OCI-LY7 (cell line): ENCODE measurements around the gene VENTX.
"Not testable (repeated sequence)": the region's sequence is repeated elsewhere in the genome, so short reads cannot be mapped to it uniquely, and the experiment has no call there.

Experiments
- EZH2phosphoT487 ChIP-seq: fragments of 200-600 bp; sonication (generic); IDR thresholded peaks from 2 replicates; pipeline ENCODE4 v1.6.1; 2018; ENCODE audit warnings: low read depth, borderline replicate concordance, mild to moderate bottlenecking, mixed run types, antibody characterized with exemption, low read length, moderate library complexity, mixed read lengths
- TF ChIP-seq, protein P1 (sequence below): fragments of 200-600 bp; sonication (generic); conservative IDR thresholded peaks from 2 replicates; pipeline ENCODE4 v1.5.1; 2014; ENCODE audit warnings: mild to moderate bottlenecking, antibody characterized with exemption, low read length, moderate library complexity, mixed read lengths

DNA sequence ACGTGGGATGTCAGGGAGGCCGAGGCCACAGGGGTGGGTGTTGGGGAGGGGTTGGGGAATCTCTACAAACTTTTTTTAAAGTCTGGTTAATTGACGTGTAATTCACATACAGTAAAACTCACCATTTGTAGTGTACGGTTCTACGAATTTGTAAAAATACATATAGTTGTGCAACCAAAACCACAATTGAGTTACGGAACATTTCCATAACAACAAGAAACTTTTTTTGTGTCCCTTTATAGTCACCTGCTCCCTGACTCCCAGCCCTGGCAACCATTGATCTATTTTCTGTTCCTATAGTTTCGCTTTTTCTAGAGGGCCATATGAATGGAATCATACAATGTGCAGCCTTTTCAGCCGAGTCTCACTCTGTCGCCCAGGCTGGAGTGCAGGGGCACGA, 2.9 kb upstream of the VENTX start:
- TF ChIP-seq, protein P1, sequence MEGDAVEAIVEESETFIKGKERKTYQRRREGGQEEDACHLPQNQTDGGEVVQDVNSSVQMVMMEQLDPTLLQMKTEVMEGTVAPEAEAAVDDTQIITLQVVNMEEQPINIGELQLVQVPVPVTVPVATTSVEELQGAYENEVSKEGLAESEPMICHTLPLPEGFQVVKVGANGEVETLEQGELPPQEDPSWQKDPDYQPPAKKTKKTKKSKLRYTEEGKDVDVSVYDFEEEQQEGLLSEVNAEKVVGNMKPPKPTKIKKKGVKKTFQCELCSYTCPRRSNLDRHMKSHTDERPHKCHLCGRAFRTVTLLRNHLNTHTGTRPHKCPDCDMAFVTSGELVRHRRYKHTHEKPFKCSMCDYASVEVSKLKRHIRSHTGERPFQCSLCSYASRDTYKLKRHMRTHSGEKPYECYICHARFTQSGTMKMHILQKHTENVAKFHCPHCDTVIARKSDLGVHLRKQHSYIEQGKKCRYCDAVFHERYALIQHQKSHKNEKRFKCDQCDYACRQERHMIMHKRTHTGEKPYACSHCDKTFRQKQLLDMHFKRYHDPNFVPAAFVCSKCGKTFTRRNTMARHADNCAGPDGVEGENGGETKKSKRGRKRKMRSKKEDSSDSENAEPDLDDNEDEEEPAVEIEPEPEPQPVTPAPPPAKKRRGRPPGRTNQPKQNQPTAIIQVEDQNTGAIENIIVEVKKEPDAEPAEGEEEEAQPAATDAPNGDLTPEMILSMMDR = not testable (repeated sequence)
- not testable (repeated sequence) for TF ChIP-seq EZH2phosphoT487
